Caco-2 (cell line): ENCODE data around the gene STARD10. TPM values are rescaled to one million over a fixed set of nuclear protein-coding genes. Genes with fewer than 3 reads are reported as not detected.

ENCODE experiments used
- BruUV-seq: library from RNA; stranded (reverse); fragments of 400-500 nt; replicated peaks from 2 replicates; lab custom pipeline; 2021; lab: Mats Ljungman, UMichigan
- CTCF ChIA-PET: fragments of 300-600 bp; sonication (Branson Sonifier 250); formaldehyde crosslinking; loops from one replicate; lab custom pipeline; 2022; ENCODE audit warnings: antibody characterized with exemption; lab: Charles Lee
- POLR2A ChIA-PET: fragments of 300-600 bp; sonication (Branson Sonifier 250); formaldehyde crosslinking; loops from one replicate; lab custom pipeline; 2022; ENCODE audit warnings: antibody characterized with exemption; lab: Charles Lee
- DNase-seq, 2 experiments: peaks; one replicate each; pipeline versions ENCODE4 v3.0.0 to v3.0.0-alpha.2; 2020 to 2022
- H3K27me3 ChIP-seq: replicated peaks from 2 replicates; pipeline ENCODE4 v1.6.0; 2011; ENCODE audit warnings: low read length; ENCODE audit not compliant: control insufficient read depth, insufficient read depth
- H3K36me3 ChIP-seq: 2 replicates; pipeline ENCODE4 v1.5.1; 2011; ENCODE audit warnings: low read length; ENCODE audit not compliant: control insufficient read depth, insufficient read depth
- H3K4me1 ChIP-seq: fragments of 250-450 bp; sonication (Bioruptor Pico); 2 replicates; pipeline ENCODE4 v1.5.1; 2020; ENCODE audit warnings: mild to moderate bottlenecking
- H3K4me3 ChIP-seq: 2 replicates; pipeline ENCODE4 v1.5.1; 2011; ENCODE audit warnings: low read depth, mild to moderate bottlenecking, control low read depth, low read length
- H3K9me3 ChIP-seq: fragments of 250-450 bp; sonication (Bioruptor Pico); 2 replicates; pipeline ENCODE4 v1.5.1; 2020; ENCODE audit warnings: mild to moderate bottlenecking, moderate library complexity
- H3K27ac Mint-ChIP-seq: one replicate; pipeline ENCODE4 v1.8.0; 2022; ENCODE audit warnings: mixed read lengths; ENCODE audit not compliant: unreplicated experiment
- H3K27me3 Mint-ChIP-seq: one replicate; pipeline ENCODE4 v1.8.0; 2022; ENCODE audit warnings: mixed read lengths; ENCODE audit not compliant: insufficient read depth, unreplicated experiment
- H3K36me3 Mint-ChIP-seq: one replicate; pipeline ENCODE4 v1.8.0; 2022; ENCODE audit warnings: mild to moderate bottlenecking, mixed read lengths; ENCODE audit not compliant: insufficient read depth, unreplicated experiment
- H3K4me1 Mint-ChIP-seq: one replicate; pipeline ENCODE4 v1.8.0; 2022; ENCODE audit warnings: low read depth, mixed read lengths; ENCODE audit not compliant: unreplicated experiment
- H3K4me3 Mint-ChIP-seq: one replicate; pipeline ENCODE4 v1.8.0; 2022; ENCODE audit warnings: mild to moderate bottlenecking, moderate library complexity, mixed read lengths; ENCODE audit not compliant: unreplicated experiment
- H3K9me3 Mint-ChIP-seq: one replicate; pipeline ENCODE4 v1.8.0; 2022; ENCODE audit warnings: mixed read lengths; ENCODE audit not compliant: unreplicated experiment
- intact Hi-C: fragments of 100-400 bp; cut with micrococcal nuclease; formaldehyde crosslinking; loops from one replicate; pipeline ENCODE4 v1.10.0; 2022; ENCODE audit not compliant: unreplicated experiment
- total RNA-seq: library from RNA; stranded (reverse); gene quantifications from 2 replicates; pipeline ENCODE4 v1.2.3, GENCODE V29; 2022
- TF ChIP-seq, protein P1 (sequence below), 2 experiments: fragments of 200-600 bp in 1 of 2; IDR thresholded peaks; 1 replicate in 1 of 2; 2 replicates in 1 of 2; pipeline versions ENCODE4 v1.5.1 to v1.8.0; 2011 to 2022; ENCODE audit warnings: antibody characterized with exemption in 1 of 2, control low read depth in 1 of 2, inconsistent platforms in 1 of 2, low read depth in 1 of 2, low read length in 1 of 2, mild to moderate bottlenecking in 1 of 2, moderate library complexity in 1 of 2; ENCODE audit not compliant: insufficient read depth in 1 of 2, severe bottlenecking in 1 of 2, unreplicated experiment in 1 of 2

Gene STARD10
- total RNA-seq, 1 experiment from 2014 or later = 492 TPM

DNA sequence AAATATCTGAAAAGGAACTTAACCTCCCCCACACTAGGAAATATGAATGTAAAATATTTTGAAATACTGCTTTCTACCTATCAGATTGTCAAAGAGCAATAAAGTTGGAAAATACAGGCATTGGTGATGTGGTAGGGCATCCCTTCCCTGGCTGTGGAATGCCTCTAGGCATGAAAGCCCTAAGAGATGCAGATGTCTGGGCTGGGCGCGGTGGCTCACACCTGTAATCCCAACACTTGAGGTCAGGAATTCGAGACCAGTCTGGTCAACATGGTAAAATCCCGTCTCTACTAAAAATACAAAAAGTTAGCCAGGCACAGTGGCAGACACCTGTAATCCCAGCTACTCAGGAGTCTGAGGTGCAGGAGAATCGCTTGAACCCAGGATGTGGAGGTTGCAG lies 63.6 kb downstream of the STARD10 start:
- no peaks in the 10 kb centered on the region for H3K9me3 ChIP-seq
- CTCF ChIA-PET = interaction anchor here (0.6 to 1.6 kb wide), 4 partner anchors 11 to 82 kb away, joined by 3 to 4 read pairs (median 4); partner anchors contain the start of gene STARD10
- no peak overlapping the region for H3K4me3 ChIP-seq
- no peak for DNase-seq
- Mint-ChIP-seq H3K4me1 (no peaks in the 10 kb centered on the region), H3K4me3 (no peak overlapping the region), H3K9me3 (no peaks in the 10 kb centered on the region), H3K27me3 (no peaks in the 10 kb centered on the region), H3K36me3 (peaks cover 6% of the 10 kb centered on the region), H3K27ac (no peak overlapping the region)
- TF ChIP-seq, protein P1, sequence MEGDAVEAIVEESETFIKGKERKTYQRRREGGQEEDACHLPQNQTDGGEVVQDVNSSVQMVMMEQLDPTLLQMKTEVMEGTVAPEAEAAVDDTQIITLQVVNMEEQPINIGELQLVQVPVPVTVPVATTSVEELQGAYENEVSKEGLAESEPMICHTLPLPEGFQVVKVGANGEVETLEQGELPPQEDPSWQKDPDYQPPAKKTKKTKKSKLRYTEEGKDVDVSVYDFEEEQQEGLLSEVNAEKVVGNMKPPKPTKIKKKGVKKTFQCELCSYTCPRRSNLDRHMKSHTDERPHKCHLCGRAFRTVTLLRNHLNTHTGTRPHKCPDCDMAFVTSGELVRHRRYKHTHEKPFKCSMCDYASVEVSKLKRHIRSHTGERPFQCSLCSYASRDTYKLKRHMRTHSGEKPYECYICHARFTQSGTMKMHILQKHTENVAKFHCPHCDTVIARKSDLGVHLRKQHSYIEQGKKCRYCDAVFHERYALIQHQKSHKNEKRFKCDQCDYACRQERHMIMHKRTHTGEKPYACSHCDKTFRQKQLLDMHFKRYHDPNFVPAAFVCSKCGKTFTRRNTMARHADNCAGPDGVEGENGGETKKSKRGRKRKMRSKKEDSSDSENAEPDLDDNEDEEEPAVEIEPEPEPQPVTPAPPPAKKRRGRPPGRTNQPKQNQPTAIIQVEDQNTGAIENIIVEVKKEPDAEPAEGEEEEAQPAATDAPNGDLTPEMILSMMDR (IDR thresholded peaks at IDR 0.05; ENCODE audit: insufficient read depth in 1 of 2, low read depth in 1 of 2, low read length in 1 of 2, severe bottlenecking in 1 of 2, unreplicated experiment in 1 of 2) = no peak
- intact Hi-C loops = no loop called here
- POLR2A ChIA-PET = interaction anchor here (0.7 kb wide), 1 partner anchor 1149 kb away, joined by 6 read pairs; no protein-coding TSS in a partner anchor
- no peaks in the 10 kb centered on the region for H3K4me1 ChIP-seq
- H3K27me3 ChIP-seq = no peaks in the 10 kb centered on the region
- H3K36me3 ChIP-seq = peaks cover 5% of the 10 kb centered on the region
- no TSS peak for BruUV-seq

DNA sequence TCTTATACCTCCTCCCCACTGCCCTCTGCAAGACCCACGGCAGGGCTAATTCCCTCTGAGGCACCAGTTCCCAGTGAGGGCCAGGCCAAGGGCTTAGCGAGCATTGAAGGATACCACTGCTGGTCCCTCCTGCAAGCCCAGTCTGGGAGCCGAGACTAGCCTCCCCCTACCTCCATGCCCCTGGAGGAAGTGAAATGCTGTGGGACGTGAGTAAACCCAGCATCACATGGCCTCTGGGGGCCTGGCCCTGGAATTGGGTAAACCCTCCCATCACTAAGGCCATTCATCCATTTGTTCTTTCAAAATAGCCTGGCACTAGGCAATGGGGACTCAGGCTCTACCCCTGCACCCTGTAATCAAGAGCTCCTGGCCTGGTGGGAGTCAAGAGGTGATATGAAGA lies 66.3 kb downstream of the STARD10 start:
- Mint-ChIP-seq H3K9me3 (no peaks in the 10 kb centered on the region), H3K36me3 (peaks cover 6% of the 10 kb centered on the region), H3K4me1 (no peaks in the 10 kb centered on the region), H3K27me3 (no peaks in the 10 kb centered on the region), H3K27ac (no peak overlapping the region), H3K4me3 (no peak overlapping the region)
- peaks cover 1% of the 10 kb centered on the region; the same call in 1 of the 2 replicates for H3K36me3 ChIP-seq
- POLR2A ChIA-PET = no interaction called here
- DNase-seq = no peak
- H3K9me3 ChIP-seq = no peaks in the 10 kb centered on the region
- no peaks in the 10 kb centered on the region for H3K4me1 ChIP-seq
- H3K27me3 ChIP-seq = no peaks in the 10 kb centered on the region
- BruUV-seq = no TSS peak
- no peak overlapping the region for H3K4me3 ChIP-seq
- CTCF ChIA-PET = interaction anchor here (0.5 to 1.1 kb wide), 2 partner anchors 67 to 1034 kb away, joined by 3 to 5 read pairs; partner anchors contain the start of genes RAB6A and STARD10
- intact Hi-C loops = no loop called here
- TF ChIP-seq, protein P1 (IDR thresholded peaks at IDR 0.05; ENCODE audit: insufficient read depth in 1 of 2, low read depth in 1 of 2, low read length in 1 of 2, severe bottlenecking in 1 of 2, unreplicated experiment in 1 of 2) = no peak

DNA sequence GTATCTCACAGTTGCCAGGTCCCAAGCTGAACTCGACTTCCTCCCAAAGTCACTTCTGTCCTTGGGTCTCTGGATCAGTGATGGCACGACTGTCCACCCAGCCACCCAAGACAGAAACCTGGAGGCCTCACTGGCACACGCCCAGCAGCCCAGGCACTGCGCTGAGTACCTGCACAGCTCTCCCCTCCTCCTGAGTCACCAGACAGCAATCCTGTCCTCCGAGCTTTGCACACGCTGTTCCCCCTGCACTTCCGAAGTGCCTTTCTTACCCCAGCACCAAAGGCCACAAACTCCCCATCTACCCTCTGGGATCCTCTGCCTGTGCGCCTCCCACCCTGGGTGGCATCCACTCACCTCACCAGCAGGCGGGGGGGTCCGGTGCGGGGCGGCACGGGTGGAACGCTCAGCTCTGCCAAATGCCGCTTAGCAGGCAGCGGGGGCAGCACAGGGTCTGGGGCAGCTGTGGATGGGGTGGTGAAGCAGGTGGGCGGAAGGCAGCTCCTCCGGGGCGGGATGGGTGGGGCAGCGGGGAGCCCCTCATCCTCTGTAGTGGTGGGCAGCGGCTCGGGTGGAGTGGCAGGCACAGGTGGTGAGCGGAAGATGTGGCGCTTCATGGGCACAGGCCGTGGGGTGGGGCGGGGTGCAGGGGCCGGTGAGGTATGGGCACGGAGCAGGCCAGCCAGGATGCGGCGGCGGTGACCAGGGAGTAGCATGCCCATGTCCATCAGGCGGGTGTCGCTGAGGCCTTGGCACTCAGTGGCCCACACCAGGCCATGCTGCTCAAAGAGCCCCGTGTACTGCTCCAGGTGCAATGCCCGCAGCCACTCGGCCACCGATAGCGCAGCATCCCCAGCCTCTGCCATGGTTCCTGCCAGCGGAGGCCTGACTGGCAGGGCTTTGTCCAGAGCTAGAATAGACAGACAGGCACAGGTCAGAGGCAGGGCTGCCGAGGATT lies 67.3 kb downstream of the STARD10 start:
- Mint-ChIP-seq H3K4me3 (no peak overlapping the region), H3K9me3 (no peaks in the 10 kb centered on the region), H3K27ac (no peak overlapping the region), H3K4me1 (no peaks in the 10 kb centered on the region), H3K36me3 (peaks cover 6% of the 10 kb centered on the region), H3K27me3 (no peaks in the 10 kb centered on the region)
- CTCF ChIA-PET = interaction anchor here (1.1 to 2.4 kb wide), 8 partner anchors 9 to 86 kb away, joined by 3 to 64 read pairs (median 16); partner anchors contain the start of gene STARD10
- BruUV-seq = no TSS peak
- Histone ChIP-seq H3K4me1 (peaks cover 4% of the 10 kb centered on the region; the same call in 1 of the 2 replicates), H3K9me3 (no peaks in the 10 kb centered on the region), H3K27me3 (no peaks in the 10 kb centered on the region), H3K36me3 (peaks cover 1% of the 10 kb centered on the region; the same call in 1 of the 2 replicates), H3K4me3 (no peak overlapping the region)
- POLR2A ChIA-PET = interaction anchor here (0.5 to 0.6 kb wide), 2 partner anchors 23 to 416 kb away, joined by 3 read pairs; partner anchors contain the start of gene FCHSD2
- DNase-seq = no peak
- intact Hi-C loops = no loop called here
- TF ChIP-seq, protein P1 (IDR thresholded peaks at IDR 0.05; ENCODE audit: insufficient read depth in 1 of 2, low read depth in 1 of 2, low read length in 1 of 2, severe bottlenecking in 1 of 2, unreplicated experiment in 1 of 2) = no peak
